Ovary (tissue), 3 donors: ENCODE measurements around the gene OR2T2.
"Not testable (repeated sequence)": the region's sequence is repeated elsewhere in the genome, so short reads cannot be mapped to it uniquely, and the experiment has no call there.

Experiments used
- EP300 ChIP-seq: sonication (generic); formaldehyde crosslinking; IDR thresholded peaks from one replicate; pipeline ENCODE4 v1.6.1; 2017; ENCODE audit warnings: antibody characterized with exemption
- TF ChIP-seq, protein P1 (sequence below), 3 donors: fragments of 450-650 bp in 2 of 3; fragments of 200-600 bp in 1 of 3; IDR thresholded peaks; one replicate each; pipeline versions ENCODE4 v1.5.1 to v1.8.0; 2016 to 2022; ENCODE audit warnings: antibody characterized with exemption in 3 of 3, mild to moderate bottlenecking in 1 of 3
- donor health status: DM: no; HTN: no; CAD: no.

DNA sequence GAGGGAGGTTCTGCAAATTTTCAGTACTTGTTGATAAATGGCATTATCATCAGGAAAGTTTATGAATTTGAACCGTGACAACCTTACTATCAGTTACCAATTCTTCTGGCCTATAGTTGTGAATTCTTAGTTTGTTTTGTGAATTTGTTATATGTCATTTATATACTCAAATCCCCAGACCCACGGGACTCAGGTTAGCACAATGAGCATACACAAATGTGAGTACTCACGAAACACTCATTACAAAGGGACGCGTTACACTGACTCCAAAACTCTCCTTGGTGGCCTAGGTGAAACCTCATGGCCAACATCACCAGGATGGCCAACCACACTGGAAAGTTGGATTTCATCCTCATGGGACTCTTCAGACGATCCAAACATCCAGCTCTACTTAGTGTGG is 42.9 kb downstream of the OR2T2 start, which contains the start of gene OR2T5:
- not testable (repeated sequence) for TF ChIP-seq EP300
- TF ChIP-seq, protein P1, sequence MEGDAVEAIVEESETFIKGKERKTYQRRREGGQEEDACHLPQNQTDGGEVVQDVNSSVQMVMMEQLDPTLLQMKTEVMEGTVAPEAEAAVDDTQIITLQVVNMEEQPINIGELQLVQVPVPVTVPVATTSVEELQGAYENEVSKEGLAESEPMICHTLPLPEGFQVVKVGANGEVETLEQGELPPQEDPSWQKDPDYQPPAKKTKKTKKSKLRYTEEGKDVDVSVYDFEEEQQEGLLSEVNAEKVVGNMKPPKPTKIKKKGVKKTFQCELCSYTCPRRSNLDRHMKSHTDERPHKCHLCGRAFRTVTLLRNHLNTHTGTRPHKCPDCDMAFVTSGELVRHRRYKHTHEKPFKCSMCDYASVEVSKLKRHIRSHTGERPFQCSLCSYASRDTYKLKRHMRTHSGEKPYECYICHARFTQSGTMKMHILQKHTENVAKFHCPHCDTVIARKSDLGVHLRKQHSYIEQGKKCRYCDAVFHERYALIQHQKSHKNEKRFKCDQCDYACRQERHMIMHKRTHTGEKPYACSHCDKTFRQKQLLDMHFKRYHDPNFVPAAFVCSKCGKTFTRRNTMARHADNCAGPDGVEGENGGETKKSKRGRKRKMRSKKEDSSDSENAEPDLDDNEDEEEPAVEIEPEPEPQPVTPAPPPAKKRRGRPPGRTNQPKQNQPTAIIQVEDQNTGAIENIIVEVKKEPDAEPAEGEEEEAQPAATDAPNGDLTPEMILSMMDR (IDR thresholded peaks at IDR 0.05), result not testable (repeated sequence)
